A172 (cell line): ENCODE data around the gene CSNK2B. TPM values are rescaled to one million over a fixed set of nuclear protein-coding genes. Genes with fewer than 3 reads are reported as not detected.

Source experiments
- DNase-seq: peaks from one replicate; pipeline ENCODE4 v3.0.0-alpha.2; 2015; ENCODE audit warnings: low spot score
- total RNA-seq: library from RNA; depleted of rRNA; stranded (reverse); fragments of >200 nt; shearing (Covaris generic); gene quantifications from 2 replicates; pipeline ENCODE4 v1.2.3, GENCODE V29; 2014

CSNK2B gene
- total RNA-seq, 1 experiment from 2014 or later = 263 TPM

DNA sequence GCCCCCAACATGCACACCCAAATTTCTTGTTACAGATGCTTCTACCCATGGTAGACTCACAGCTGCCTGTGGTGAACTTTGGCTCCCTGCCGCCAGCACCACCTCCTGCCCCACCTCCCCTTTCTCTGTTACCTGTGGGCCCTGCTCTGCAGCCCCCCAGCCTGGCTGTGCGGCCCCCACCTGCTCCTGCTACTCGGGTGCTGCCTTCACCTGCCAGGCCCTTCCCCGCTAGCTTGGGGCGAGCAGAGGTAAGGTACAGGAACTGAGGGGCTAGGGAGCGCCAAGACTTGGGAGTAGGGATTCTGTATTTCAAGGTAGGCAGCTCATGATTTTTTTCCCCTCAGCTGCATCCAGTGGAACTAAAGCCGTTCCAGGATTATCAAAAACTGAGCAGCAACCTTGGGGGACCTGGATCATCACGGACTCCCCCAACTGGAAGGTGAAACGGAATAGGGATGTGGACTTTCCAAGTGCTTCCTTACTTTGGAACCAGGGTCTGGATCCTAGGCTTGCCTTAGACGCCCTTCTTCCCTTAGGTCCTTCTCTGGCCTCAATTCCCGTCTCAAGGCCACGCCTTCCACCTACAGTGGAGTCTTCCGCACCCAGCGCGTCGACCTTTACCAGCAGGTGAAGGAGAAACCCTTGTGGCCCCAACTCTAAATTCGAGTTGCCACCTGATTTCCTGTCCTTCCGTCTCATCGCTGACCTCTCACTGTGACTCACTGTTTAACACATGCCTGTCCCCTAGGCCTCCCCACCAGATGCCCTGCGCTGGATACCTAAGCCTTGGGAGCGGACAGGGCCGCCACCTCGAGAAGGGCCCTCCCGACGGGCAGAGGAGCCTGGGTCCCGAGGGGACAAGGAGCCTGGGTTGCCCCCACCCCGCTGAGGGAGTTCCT lies 28.9 kb upstream of the CSNK2B start:
- DNase-seq = no peak

GRCh38 chr6:31639043-31639442 lies 26.8 kb upstream of the CSNK2B start:
- no peak for DNase-seq

DNA sequence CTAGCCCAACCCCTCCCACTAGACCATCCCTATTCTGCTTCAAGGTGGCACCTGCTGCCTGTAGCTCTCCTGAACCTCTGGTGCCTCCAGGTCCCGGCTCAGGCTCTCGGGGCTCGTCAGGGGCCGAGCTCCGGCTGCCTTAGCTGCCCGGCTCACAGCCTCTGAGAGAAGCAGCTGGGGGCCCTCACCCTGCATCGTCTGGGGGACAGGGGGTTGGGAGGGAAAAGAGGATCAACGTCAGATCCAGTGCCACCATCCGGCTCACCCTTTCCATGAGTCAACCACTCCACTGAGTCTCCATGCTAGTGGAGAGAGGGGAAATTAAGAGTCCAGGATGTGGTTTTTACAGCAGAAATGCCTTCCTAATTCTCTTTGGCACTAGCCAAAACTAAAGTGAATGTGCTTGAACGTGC lies 26.4 kb upstream of the CSNK2B start:
- DNase-seq = peak; percentile 88

DNA sequence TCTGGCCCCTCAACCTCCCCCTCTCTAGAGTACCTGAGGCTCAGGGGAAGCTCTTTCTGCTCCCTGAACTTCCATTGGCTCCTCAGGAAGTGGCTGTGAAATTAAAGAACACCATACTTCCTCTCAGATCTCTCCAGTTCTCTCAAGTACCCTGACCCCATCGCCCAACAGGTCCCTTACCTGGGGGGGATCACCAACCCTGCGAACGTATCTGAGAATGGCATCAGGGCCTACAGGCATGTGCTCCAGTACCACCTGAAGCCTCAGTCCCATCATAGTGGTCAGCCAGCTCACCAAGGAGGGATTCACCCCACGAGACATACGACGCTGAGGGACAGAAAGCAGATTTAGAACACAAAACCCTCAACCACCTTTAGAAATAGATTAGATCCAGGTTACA lies 25.3 kb upstream of the CSNK2B start:
- DNase-seq = no peak

GRCh38 chr6:31641370-31641769 lies 24.5 kb upstream of the CSNK2B start:
- no peak for DNase-seq

- DNase-seq = no peak
Observed at GRCh38 chr6:31642798-31643570, 22.9 kb upstream of the CSNK2B start.

DNA sequence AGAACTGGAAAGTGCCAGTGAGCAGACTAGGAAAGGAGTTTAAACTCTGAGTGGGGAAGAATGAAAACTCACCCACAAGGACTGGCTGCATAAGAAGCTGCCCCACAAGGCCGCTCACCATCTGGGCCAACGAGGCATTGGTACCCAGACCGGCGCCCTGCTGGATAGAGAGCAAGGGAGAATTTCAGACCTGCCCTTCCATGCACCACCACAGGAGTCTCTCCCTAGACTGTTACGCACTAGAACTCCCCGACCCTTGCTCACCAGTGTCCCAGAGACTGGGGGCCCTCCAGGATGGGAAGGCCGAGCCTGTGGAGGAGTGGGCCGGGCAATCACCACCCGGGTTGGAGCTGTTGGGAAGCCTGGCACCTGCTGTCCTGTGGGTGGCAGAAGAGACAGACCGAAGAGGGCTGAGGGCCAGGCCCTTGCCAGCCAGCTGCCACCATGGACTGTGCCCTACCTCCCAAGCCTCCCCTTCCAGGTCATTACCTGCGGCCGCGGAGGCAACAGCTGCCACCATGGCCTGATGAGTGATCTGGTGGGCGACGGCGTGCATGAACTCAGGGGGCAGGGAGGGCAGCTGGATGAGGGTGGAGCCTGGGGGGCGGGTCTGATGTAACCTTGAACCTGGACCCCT lies 21.9 kb upstream of the CSNK2B start:
- DNase-seq = no peak

- no peak for DNase-seq
Observed at GRCh38 chr6:31645325-31645724, 20.6 kb upstream of the CSNK2B start.

GRCh38 chr6:31651602-31652191 lies 14.2 kb upstream of the CSNK2B start:
- DNase-seq = no peak

GRCh38 chr6:31652925-31653724 lies 12.8 kb upstream of the CSNK2B start:
- DNase-seq = peak; percentile 89

DNA sequence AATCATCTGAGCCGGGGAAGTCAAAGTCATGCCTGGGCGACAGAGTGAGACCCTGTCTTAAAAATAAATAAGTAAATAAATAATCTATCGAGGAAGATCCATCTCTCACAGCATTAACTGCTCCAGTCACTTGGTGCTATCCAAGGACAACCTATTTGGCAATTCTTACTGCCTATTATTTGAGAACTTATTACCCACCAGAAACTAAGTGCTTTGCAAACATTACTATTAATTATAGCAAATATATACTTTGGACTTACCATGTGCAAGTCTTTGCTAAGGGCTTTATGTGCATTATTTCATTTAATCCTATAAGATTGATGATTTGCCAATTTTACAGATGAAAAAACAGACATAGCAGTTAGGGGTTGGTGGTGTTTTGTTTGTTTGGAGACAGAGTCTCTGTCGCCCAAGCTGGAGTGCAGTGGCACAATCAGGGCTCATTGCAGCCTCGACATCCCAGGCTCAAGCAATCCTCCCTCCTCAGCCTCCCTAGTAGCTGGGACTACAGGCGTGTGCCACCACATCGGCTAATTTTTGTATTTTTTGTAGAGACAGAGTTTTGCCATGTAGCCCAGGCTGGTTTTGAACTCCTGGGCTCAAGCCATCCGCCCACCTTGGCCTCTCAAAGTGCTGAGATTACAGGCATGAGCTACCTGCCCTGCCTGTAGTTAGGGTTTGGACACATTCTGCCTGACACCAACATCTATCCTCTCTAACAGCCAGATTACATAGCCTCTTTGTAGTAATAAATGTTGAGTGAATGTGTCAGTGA lies 11.1 kb upstream of the CSNK2B start:
- no peak for DNase-seq

- no peak for DNase-seq
Observed at GRCh38 chr6:31655349-31656237, 10.3 kb upstream of the CSNK2B start, which contains the start of gene APOM. Gene APOM, plus strand, starts transcription at chr6:31655894. Its CDS starts 73 bp downstream, at chr6:31655967.

DNA sequence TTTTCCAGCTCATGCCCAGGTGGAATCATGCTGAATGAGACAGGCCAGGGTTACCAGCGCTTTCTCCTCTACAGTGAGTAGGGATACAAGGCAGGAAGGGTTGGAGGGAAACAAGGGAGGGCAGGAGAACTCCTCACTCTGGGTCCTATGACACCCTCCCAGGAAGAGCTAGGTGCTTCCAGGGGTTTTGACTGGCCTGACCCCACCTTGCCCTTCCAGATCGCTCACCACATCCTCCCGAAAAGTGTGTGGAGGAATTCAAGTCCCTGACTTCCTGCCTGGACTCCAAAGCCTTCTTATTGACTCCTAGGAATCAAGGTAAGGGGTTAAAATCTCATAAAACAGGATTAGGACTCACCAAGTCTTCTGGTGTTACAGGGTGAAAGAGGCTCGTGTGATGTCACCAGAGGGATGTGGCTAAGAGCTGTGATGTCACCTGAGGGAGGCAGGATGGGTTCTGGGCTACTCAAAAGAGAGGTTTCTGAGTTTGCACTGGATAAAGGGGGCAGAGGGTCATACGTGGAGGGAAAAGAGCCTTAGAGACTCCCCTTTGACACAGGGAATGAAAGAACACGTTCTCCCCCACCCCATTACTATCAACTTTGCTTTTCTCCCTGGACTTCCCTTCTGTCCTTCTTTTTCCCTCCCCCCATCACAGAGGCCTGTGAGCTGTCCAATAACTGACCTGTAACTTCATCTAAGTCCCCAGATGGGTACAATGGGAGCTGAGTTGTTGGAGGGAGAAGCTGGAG lies 8.3 kb upstream of the CSNK2B start:
- DNase-seq = no peak

- no peak for DNase-seq
Observed at GRCh38 chr6:31658158-31658688, 7.7 kb upstream of the CSNK2B start.

- DNase-seq = no peak
Observed at GRCh38 chr6:31658983-31659648, 6.8 kb upstream of the CSNK2B start.

DNA sequence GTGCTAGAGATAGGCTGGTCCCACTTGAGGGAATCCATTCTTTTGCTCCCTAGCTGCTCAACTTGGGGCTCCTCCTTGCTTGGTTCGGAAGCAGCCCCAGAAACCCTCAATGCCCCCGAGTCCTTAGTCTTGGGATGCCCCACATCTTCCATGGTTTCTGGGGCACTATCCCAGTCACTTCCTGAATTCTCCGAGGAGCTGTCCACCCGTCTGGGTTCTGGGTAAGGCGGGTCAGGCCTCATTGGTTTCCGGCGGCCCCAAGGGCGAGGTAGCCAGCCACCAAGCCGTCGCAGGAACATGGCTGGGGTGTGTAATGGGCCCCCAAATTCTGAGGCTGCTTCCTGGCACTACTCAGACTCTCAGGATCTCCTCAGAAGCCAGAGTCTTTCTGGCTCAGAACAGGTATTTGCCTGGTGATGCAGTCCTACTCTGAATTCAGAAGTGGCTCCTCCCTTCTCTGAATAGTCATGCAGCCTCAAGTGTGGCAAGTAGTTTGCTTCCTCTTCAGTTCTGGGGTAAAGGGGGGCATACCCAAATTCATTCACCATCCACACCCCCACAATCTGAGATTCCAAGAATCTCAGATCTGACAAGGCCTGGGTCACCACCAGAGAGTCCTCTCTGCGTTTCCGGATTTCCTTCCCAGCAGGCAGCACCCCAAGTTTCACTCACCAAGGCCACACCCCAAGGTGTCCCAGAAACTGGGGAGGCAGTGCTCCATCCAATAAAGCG lies 6.1 kb upstream of the CSNK2B start:
- no peak for DNase-seq
